Femur (tissue), 1 donor: ENCODE measurements around the gene SLC9A8.
"Not testable (repeated sequence)": the region's sequence is repeated elsewhere in the genome, so short reads cannot be mapped to it uniquely, and the experiment has no call there.

Experiments used
- DNase-seq: peaks from one replicate; pipeline ENCODE4 v3.0.0-alpha.2; 2017

The SLC9A8 gene

DNA sequence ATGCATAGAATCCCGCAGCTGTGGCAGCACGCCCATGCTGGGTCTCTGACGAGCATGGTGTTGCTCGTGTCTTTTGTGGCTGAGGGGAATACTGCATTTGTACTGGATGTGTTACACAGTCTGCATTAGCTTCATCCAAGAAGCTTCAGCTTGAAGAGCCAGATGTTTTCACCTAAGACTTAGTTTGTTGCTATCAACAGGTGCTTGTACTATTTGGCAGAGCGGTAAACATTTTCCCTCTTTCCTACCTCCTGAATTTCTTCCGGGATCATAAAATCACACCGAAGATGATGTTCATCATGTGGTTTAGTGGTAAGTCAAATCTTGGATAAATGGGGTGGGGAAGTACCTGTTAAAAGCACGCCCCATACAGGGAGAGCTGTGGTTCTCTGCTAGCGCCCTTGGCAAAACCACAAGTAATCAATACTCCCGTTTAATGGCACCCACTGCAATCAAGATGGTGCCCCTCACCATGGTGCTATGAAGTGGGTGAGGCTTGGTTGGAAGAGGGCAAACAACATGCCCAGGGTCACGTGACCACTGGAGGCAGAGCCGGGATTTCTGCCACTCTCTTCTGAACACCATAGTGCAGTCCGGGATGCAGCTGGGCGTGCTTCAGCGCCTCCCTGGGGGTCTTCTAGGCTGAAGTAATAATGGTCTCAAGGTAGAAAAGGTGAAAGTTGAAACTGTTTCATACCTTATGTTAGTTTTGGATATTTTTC, 68.3 kb downstream of the SLC9A8 start:
- no peak for DNase-seq

DNA sequence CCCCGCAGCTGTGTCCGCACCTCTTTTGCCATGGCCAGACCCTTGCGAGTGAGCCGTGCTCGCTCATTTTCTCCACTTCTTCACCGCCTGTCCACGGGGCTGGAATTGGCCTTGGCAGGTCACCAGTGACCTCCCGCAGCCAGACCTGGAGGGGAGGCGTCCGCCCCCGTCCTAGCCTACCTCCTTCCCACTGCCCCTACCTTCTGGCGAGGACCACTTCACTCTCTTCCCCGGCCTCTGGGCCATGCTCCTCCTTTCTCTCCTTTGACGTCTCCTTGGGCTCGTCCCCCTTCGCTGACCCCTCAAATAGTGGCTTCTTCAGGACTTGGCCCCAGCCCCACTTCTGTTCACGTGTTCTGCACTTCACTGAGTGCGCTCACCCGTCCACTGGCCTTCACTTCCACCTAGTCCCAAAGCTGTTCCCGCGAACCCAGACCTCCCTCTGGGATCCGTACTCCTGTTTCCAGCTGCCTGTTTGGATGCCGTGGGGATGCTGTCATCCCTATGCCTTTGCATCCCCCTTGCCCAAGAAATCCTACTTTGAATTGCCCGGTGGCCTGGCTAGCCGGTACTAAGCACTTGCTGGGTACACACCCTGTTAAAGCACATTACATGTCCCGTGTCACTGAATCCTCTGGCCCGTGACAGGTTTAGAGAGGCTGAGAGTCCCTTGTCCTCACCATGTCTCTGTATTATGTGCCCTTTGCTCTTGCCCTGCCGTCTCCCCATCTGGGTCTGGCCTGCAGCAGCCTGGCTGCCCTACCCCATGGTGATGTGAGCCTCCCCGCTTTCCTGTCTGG, 69.7 kb downstream of the SLC9A8 start:
- no peak for DNase-seq

DNA sequence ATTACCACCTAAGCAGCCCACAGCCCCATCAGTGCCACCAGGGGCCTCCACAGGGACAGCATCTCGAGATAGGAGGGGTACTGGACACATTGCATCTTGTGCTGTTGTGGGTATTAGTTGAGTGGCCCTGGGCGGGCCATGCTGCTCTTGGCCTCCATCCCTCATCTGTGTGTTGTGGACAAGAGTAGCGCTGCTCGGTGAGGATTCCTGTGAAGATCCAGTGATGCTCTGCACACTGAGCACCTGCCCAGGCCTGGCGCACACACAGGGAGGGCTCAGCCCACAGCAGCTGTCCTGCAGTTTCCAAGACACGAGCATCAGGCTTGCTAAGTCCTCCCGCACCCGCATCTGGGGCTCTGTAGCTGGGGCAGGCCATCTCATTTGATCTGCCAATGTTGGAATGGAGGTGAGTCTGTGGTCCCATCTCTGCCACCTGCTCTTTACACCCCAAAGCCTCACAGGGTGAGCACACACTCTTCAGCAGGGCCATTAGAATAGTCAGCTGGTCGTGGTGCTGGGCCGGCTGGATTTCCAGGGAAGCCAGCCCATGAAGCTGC, 70.7 kb downstream of the SLC9A8 start:
- DNase-seq: no peak

DNA sequence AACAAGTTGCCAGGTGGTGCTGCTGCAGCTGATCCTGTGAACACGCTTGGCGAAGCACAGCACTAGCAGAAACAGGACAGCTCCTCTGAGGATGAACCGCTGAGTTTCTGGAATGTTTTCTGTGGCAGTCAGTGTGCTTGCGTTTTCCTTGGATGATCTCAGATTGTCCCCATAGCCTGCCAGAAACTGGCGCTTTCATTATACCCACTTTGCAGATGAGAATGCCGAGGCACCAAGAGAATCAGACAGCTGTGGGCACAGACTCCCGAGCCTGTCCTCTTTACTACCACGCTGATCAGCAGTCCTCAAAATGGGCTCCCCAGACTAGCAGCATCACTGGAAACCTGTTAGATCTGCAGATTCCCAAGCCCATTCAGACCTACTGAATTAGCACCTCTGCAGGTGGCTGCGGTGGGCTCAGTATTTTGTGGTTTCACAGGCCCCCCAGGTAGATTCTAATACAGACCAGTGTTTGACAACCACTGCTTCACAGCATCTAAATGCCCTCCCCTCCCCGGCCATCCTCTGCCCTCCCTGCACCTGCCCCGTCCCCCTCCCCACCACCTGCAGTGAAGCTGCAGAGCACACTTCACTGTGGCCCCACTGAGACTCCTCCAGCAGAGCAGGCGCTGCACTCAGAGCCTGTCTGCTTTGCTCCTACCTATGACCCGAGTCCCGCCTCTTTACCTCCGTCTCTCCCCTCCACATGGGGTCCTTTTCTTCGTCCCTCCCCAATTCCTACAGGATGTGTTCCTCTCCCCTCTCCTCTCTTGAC, 73.1 kb downstream of the SLC9A8 start:
- DNase-seq: no peak

DNA sequence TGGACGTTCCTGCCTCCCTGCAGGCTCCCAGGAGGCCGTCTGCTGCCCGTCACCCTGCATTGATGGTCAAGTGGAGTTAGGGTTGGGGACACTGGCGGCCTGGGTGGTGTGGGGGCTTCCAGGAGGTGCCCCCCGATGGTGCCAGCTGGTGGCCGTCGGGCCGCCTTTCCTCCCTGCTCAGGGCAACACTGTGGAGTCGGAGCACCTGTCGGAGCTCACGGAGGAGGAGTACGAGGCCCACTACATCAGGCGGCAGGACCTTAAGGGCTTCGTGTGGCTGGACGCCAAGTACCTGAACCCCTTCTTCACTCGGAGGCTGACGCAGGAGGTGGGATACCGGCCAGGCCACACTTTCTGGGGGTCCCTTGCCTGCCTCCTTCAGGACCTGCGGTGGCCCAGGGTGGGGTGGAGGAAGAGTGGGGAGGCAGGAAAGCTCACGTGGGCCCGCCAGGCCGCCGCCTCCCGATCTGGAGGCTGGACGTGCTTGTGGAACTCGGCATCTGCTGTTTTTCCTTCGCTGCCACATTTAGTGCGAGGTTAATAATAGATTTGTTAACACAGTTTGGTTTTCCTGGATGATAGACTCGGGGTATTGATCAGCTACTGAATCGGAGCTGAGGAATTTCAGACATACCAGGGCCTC, 74.1 kb downstream of the SLC9A8 start:
- DNase-seq: no peak

DNA sequence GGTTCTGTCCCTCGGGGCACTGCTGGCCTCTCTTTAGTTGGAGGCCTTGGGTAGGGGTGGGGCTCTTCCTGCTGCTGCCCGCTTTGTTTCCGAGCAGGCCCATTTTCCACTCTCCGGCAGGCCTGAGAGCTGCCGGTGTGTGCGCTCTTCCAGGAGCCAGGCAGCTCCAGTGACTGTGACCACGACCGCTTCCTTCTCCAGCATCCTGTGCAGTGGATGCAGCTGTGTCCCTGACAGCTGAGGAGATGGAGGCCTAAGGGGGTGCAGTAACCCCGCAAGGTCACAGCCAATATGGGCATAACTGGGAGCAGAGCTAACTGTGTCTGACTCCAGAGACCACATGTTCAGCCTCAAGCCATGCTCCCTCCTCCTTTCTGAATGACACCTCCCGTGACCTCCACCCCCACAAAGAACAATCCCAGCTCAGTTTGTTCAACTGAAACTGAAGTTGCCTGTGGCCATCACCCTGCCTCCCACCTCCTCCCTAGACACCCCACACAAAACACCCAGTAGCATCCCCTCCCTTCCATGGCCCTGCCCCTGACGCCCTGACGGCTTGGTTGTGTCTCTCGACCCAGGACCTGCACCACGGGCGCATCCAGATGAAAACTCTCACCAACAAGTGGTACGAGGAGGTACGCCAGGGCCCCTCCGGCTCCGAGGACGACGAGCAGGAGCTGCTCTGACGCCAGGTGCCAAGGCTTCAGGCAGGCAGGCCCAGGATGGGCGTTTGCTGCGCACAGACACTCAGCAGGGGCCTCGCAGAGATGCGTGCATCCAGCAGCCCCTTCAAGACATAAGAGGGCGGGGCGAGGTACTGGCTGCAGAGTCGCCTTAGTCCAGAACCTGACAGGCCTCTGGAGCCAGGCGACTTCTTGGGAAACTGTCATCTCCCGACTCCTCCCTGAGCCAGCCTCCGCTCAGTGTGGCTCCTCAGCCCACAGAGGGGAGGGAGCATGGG, 74.9 kb downstream of the SLC9A8 start:
- DNase-seq: peak; percentile 49

DNA sequence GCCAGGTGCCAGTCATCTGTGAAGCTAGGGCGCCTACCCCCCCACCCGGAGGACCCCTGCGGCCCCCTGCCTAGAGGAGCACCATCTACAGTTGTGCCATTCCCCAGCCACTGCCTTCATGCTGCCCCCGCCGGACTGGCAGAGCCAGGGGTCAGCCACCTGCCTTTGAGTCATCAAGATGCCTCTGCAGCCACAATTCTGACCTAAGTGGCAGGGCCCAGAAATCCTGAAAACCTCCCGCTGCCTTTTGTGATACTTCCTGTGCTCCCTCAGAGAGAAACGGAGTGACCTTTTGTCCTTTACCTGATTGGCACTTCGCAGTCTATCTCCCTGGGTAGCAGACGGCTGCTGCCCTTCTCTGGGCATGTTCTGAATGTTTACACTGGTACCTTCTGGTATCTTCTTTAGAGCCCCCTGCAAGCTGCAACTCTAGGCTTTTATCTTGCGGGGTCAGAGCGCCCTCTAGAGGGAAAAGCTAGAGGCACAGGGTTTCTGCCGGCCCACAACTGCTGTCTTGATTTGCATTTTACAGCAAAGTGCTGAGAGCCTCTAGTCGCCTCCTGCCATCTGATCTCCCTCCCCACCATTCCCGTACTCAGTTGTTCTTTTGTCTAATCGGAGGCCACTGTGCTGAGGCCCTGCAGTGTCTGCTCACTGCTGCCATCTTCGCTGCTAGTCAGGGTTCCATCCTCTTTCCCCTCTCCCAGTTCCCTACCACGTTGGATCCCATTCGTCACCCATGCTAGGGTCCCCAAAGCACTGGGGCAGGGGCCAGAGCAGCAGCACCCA, 75.8 kb downstream of the SLC9A8 start:
- peak; percentile 71 for DNase-seq

DNA sequence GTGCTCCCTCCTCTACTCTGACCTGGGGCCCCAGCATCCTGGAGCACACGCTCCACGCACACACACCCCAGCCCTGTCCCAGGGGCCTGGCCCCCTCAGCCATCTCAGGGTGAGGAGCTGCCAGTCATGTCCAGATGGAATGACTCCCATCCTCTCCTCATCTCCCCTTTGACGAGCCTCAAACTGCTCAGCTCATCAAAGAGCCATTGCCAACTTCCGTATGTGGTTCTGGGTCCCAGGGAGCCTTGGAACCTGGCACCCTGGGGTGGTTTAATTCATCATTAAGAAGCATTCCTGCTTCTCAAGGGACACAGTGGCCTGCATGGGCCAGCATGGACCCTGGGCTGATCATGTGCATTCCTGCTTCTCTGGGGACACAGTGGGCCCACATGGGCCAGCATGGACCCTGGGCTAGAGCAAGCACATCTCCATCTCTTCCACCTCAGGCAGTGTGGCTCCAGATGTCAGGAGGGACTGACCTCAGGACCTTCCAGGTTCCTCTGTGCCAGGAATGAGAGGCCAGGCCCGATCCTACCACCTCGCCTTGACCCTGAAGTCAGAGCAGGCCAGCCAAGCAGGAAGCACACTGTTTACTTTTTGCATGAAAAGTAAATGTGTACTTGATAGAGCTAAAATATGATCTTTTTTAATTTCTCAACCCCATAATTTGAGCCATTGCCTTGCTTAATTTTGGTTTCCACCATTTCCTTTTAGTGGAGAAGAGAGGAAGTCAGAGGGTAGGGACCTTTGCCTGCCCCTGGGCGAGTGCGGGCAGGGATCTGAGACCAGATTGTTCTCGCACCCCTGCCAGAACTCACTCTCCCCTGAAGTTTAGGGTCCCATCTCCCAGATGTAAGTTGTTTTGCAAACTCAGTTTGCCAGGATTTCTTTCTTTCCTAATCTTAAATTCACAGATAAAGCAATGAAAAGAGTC, 76.6 kb downstream of the SLC9A8 start:
- DNase-seq: no peak

DNA sequence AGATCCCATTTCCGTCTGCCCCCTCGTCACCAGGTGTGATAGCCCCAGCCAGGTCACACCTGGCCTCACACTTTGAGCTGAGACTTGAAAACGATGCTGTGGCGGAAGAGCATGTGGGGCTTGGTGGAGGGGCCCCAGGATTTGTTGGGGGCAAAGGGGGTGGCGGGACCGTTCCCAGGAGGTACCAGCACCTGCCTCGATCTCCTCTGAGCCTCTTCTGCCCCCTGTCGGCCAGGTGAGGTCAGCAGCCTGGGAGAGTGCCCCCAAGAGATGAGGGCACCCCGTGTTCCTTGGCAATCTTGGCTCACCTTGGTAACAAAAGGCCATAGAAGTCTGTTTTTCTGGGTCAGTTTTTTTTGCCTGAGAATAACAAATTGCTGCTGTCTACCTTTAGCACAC, 77.3 kb downstream of the SLC9A8 start:
- DNase-seq: no peak

DNA sequence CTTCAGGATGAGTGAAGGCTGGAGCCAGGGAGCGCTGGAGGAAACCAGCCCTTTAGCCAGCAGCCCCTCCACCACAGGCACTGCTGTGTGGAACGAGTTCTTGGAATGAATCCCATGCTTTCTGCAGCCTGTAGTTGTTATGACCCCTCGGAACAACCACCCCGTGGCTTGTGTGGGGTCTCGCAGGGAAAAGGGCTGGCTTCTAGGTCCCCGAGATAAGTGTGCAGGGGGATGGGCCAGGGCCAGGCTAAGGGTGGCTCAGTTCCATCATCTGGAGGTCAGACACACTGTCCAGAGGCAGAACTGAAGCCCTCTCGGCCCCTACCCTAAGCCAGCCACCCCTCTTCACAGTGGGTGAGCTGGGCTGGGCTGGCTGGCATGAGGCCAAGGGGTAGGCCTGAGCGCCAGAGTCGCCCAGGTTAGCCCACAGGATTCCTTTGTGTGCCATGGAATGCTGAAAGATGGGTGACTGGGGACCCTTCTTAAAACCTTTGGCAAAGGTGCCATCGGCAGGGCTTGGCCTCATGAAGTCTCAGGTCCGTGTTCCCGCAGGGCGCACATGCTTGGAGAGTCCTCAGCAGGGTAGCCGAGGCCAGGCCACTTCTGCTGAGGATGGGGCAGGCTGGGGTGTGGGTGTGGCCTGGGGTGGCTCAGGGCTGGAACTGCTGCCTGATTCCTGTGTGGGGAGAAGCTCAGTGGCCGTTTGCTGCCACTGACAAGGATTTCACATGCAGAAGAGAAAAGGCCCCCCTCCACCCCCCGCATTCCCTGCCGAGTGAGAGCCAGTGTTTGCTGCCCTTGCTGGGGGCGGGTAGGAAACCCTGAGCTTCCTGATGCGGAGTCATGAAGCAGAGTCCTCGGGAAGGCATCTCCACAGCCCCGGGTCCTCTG, 78.1 kb downstream of the SLC9A8 start:
- DNase-seq: no peak

DNA sequence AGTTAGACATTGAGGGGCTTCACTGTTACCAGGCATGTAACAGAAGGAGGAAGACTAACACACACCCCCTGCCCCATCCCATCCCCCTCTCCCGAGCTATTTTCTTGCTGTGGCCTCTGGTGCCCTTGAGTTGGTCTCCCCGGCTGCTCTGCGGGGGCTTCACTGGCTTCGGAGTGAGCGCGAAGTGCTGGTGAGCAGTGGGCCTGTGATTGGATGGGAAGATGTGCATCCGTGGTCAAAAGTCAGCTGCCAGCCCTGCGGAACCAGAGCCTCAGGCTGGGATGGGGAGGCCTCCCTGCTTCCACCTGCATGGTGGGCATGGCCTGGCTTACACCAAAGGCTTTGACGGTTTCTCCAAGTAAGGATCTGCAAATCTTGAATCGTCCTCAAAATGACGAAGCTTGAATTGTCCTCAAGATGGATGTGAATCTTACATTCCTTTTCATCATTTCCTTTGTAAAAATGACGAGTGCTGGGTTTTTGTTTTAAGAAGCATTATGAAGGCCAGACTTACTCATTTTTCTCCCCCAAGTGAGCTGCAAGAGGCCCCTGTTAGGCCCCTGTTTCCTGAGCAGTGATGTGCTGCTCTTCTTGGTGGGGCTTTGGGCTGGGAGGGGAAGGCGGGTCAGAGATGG, 79.0 kb downstream of the SLC9A8 start:
- DNase-seq: no peak

DNA sequence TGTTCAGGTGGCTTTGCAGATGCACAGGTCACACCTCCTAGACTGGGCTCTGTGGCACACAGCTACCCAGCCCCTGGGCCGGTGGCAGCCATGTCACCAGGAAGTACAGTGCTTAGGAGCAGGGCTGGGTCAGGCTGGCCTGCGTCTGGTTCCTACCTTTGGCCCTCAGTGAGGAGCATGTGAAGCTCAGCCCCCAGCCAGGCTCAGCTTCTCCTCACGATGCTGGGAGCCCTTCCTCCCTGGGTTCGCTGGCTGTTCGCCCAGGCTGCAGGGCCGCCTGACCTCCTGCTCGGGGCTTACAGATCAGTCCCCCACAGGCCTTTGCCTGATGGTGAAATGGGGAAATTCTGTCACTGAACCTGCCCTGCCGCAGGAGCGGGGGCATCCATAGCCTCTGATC, 79.6 kb downstream of the SLC9A8 start:
- DNase-seq: no peak

DNA sequence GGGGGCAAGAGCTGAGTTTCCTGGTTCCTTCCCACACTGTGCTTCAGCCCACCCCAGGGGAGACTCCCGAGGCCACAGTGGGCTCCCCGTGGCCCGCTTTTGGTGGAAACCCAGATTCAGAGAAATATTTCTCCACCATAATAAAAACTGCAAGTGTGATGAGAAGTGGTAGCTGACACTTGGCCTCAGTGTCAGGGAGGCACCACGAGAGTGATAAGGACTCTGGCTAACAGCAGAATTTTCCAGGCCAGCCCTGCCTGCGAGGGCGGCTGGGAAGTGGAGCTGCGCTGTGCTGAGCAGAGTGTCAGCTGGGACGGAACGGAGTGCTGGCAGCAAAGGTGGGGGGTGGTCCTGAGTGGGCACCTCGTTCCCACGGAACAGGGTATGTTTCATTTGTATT, 80.2 kb downstream of the SLC9A8 start:
- DNase-seq: no peak

DNA sequence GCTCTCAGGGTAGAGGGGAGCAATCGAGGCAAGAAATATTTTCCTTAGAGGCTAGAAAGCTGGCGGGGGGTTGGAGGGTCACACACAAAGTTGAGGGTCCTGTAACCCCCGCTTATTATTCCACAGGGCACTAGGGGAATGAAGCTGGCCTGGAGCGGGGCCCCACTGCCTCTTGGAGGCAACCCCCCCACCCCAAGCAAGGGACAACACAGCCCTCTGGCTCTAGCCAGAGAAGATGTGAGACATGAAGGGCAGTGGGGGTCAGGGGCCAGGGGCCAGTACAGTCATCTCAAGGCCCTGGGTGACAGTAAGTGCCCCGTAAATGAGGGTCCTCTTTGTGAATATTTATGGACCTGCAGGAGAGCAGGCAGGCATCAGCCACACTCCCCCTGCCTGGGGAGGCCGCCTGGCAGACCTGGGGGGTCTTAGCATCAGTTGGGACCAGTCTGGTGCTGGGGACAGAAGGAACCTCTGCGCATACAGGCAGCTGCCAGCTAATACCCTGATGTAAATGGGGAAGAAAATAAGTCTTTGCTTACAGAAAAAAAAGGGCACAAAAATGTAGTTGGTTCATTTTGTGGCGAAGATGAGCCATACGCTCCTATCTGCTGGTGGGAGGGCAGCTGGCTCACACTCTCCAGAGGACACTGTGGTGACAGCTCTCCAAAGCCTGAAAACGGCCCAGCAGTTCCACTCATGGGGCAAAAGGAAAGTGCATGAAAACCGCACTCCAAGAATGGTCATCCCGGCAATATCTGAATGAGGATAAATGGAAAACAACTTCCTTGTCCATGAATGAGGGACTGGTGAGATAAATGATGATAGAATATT, 80.8 kb downstream of the SLC9A8 start:
- DNase-seq: no peak

DNA sequence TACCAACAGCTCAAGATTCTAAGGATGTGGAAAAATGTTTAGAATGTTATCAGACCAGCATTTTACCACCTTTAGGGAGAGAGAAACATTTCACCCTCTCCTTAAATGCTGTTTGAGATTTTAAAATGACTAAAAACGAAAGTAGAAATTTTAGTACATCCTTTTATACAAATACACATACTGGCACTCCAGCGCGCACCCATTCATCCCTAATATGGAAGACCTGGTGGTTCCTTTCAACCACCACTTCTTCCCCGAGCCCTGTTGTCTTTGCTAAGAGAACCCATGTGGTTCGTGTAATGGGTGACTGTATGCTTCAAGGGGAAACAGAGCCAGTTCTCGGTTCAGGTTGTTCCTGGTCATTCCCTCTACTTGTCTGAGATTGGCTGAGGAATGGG, 81.4 kb downstream of the SLC9A8 start:
- no peak for DNase-seq

DNA sequence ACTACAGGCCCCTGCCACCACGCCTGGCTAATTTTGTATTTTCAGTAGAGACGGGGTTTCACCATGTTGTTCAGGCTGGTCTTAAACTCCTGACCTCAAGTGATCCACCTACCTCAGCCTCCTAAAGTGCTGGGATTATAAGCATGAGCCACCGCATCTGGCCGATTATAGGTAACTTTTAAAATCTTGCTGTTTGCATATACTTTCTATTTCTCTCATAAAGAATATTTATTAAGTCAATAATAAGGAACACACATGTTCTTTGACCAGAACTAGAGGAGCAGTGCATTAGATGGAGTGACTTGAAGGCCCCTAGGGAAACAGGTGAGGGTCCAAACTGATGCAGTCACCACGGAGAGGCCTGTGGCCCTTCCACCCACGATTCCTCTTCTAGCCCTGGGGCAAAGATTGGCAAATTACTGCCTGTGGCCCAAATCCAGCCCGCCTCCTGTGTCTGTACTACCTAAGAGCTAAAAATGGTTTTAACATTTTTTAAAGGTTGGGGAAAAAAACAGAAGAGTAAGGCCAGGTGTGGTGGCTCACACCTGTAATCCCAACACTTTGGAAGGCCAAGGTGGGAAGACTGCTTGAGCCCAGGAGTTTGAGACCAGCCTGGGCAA, 83.0 kb downstream of the SLC9A8 start:
- not testable (repeated sequence) for DNase-seq

DNA sequence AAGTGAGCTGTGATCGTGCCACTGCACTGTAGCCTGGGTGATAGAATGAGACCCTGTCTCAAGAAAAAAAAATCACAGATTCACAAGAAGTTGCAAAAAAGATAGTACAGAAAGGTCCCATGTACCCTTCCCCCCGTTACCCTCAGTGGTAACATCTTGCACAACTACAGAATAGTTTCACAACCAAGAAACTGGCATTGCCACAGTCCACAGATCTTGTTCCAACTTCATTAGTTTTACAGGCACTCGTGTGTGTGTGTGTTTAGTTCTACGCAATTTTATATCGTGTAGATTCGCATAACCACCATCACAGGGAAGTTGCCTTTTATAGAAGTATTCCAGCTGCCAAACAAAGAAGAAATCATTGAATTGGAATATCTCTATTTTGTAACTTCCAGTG, 83.6 kb downstream of the SLC9A8 start:
- no peak for DNase-seq
